H1 (cell line): ENCODE data around the gene SCG2. TPM values are rescaled to one million over a fixed set of nuclear protein-coding genes. Genes with fewer than 3 reads are reported as not detected.

Source experiments
- CTCF ChIA-PET: fragments of 300-600 bp; sonication (Branson Sonifier 250); formaldehyde crosslinking; loops from one replicate; lab custom pipeline; 2021; ENCODE audit not compliant: partially characterized antibody; lab: Charles Lee
- POLR2A ChIA-PET: fragments of 300-600 bp; sonication (Branson Sonifier 250); formaldehyde crosslinking; loops from one replicate; lab custom pipeline; 2021; ENCODE audit warnings: inconsistent platforms; ENCODE audit not compliant: partially characterized antibody; lab: Charles Lee
- DNase-seq, 2 experiments: peaks; one replicate each; pipeline versions ENCODE4 v3.0.0 to v3.0.0-alpha.2; 2010 to 2022; ENCODE audit warnings: low spot score in 2 of 2, low read depth in 1 of 2, mixed read lengths in 1 of 2
- FAIRE-seq: peaks from 2 replicates; lab custom pipeline; 2011; peaks lifted over from hg19 to GRCh38; lab: Jason Lieb, UNC
- H2AFZ ChIP-seq: 2 replicates; pipeline ENCODE4 v1.8.1; 2012; ENCODE audit warnings: low read length, inconsistent platforms
- H2AK5ac ChIP-seq: 2 replicates; pipeline ENCODE4 v1.6.1; 2013; ENCODE audit warnings: low read depth, low read length
- H2BK120ac ChIP-seq: replicated peaks from 2 replicates; pipeline ENCODE3; 2013; ENCODE audit warnings: low read depth, low read length, inconsistent platforms
- H2BK12ac ChIP-seq: 2 replicates; pipeline ENCODE4 v1.6.1; 2013; ENCODE audit warnings: low read depth, low read length
- H2BK15ac ChIP-seq: 2 replicates; pipeline ENCODE4 v1.6.1; 2013; ENCODE audit warnings: low read length
- H2BK20ac ChIP-seq: 2 replicates; pipeline ENCODE4 v1.6.1; 2013; ENCODE audit warnings: low read length
- H2BK5ac ChIP-seq: 2 replicates; pipeline ENCODE4 v1.6.1; 2013; ENCODE audit warnings: low read depth, low read length
- H3K14ac ChIP-seq: 2 replicates; pipeline ENCODE4 v1.6.1; 2013; ENCODE audit warnings: inconsistent platforms; ENCODE audit not compliant: insufficient read length
- H3K18ac ChIP-seq: 2 replicates; pipeline ENCODE4 v1.6.1; 2013; ENCODE audit warnings: low read length; ENCODE audit errors: extremely low read depth
- H3K23ac ChIP-seq: 2 replicates; pipeline ENCODE4 v1.6.1; 2013; ENCODE audit warnings: inconsistent platforms; ENCODE audit not compliant: insufficient read length
- H3K23me2 ChIP-seq: 2 replicates; pipeline ENCODE4 v1.6.1; 2013; ENCODE audit warnings: low read depth, low read length
- H3K27ac ChIP-seq: 2 replicates; pipeline ENCODE4 v1.6.1; 2011; ENCODE audit warnings: low read depth, low read length, inconsistent platforms
- H3K27me3 ChIP-seq, 4 experiments: replicated peaks in 1 of 4; 1 replicate in 1 of 4; 2 replicates in 3 of 4; pipeline versions ENCODE4 v1.6.1 to v1.8.1; 2011 to 2013; ENCODE audit warnings: low read length in 3 of 4, mild to moderate bottlenecking in 3 of 4, inconsistent platforms in 2 of 4, mixed read lengths in 2 of 4, moderate library complexity in 1 of 4; ENCODE audit not compliant: control insufficient read depth in 3 of 4, insufficient read depth in 3 of 4; ENCODE audit errors: extremely low read depth in 1 of 4
- H3K36me3 ChIP-seq, 4 experiments: 2 replicates each; pipeline versions ENCODE4 v1.6.1 to v1.8.1; 2011 to 2013; ENCODE audit warnings: mild to moderate bottlenecking in 4 of 4, low read length in 3 of 4, moderate library complexity in 2 of 4, control low read depth in 1 of 4, inconsistent platforms in 1 of 4; ENCODE audit not compliant: insufficient read depth in 4 of 4, control insufficient read depth in 2 of 4
- H3K4ac ChIP-seq: replicated peaks from 2 replicates; pipeline ENCODE3; 2013; ENCODE audit warnings: low read length, low read depth, mixed read lengths, inconsistent platforms; ENCODE audit not compliant: insufficient read length
- H3K4me1 ChIP-seq, 4 experiments: replicated peaks in 1 of 4; 1 replicate in 1 of 4; 2 replicates in 3 of 4; pipeline versions ENCODE4 v1.6.1 to v1.8.1; 2011 to 2013; ENCODE audit warnings: low read length in 3 of 4, inconsistent platforms in 2 of 4, mixed read lengths in 1 of 4; ENCODE audit not compliant: insufficient read depth in 4 of 4, control insufficient read depth in 3 of 4
- H3K4me2 ChIP-seq, 2 experiments: 2 replicates each; pipeline versions ENCODE4 v1.6.1 to v1.8.1; 2011 to 2013; ENCODE audit warnings: low read depth in 2 of 2, low read length in 2 of 2, control low read depth in 1 of 2, inconsistent platforms in 1 of 2, mild to moderate bottlenecking in 1 of 2; ENCODE audit not compliant: insufficient read depth in 1 of 2
- H3K4me3 ChIP-seq, 4 experiments: fragments of 200-600, 300-600 bp in 1 of 4; sonication (generic), shearing (Covaris generic), sonication (Bioruptor Twin) in 1 of 4; 2 replicates each; pipeline versions ENCODE4 v1.5.1 to v1.8.1; 2011 to 2016; ENCODE audit warnings: low read length in 4 of 4, low read depth in 3 of 4, control low read depth in 2 of 4, inconsistent platforms in 2 of 4, mild to moderate bottlenecking in 2 of 4, mixed read lengths in 1 of 4, moderate library complexity in 1 of 4; ENCODE audit not compliant: insufficient read depth in 2 of 4; ENCODE audit errors: extremely low read depth in 1 of 4
- H3K56ac ChIP-seq: replicated peaks from 2 replicates; pipeline ENCODE3; 2013; ENCODE audit warnings: low read depth, mild to moderate bottlenecking, mixed read lengths, low read length, inconsistent platforms; ENCODE audit not compliant: insufficient read length
- H3K79me1 ChIP-seq: 2 replicates; pipeline ENCODE4 v1.6.1; 2013; ENCODE audit warnings: low read depth, low read length, control low read depth
- H3K79me2 ChIP-seq, 2 experiments: 2 replicates each; pipeline versions ENCODE4 v1.6.1 to v1.8.1; 2012 to 2013; ENCODE audit warnings: low read length in 2 of 2, mild to moderate bottlenecking in 2 of 2, inconsistent platforms in 1 of 2; ENCODE audit not compliant: insufficient read depth in 2 of 2, control insufficient read depth in 1 of 2
- H3K9ac ChIP-seq, 4 experiments: replicated peaks in 1 of 4; 1 replicate in 1 of 4; 2 replicates in 3 of 4; pipeline versions ENCODE4 v1.6.1 to v1.8.1; 2011 to 2013; ENCODE audit warnings: low read depth in 3 of 4, low read length in 3 of 4, control low read depth in 2 of 4, mild to moderate bottlenecking in 2 of 4, moderate library complexity in 2 of 4, inconsistent platforms in 1 of 4; ENCODE audit errors: extremely low read depth in 1 of 4
- H3K9me3 ChIP-seq, 2 experiments: 2 replicates each; pipeline versions ENCODE4 v1.6.1 to v1.8.1; 2012 to 2013; ENCODE audit warnings: mild to moderate bottlenecking in 2 of 2, moderate library complexity in 2 of 2, control low read depth in 1 of 2, inconsistent platforms in 1 of 2, low read depth in 1 of 2, low read length in 1 of 2, mixed read lengths in 1 of 2; ENCODE audit not compliant: insufficient read depth in 2 of 2
- H4K20me1 ChIP-seq, 2 experiments: replicated peaks in 1 of 2; 2 replicates each; pipeline versions ENCODE3 to v1.8.1; 2011 to 2013; ENCODE audit warnings: inconsistent platforms in 2 of 2, low read length in 2 of 2, mild to moderate bottlenecking in 1 of 2; ENCODE audit not compliant: insufficient read depth in 2 of 2, control insufficient read depth in 1 of 2
- H4K5ac ChIP-seq: 2 replicates; pipeline ENCODE4 v1.6.1; 2013; ENCODE audit warnings: low read length, low read depth, mixed read lengths, inconsistent platforms; ENCODE audit not compliant: insufficient read length
- H4K8ac ChIP-seq: 2 replicates; pipeline ENCODE4 v1.8.0; 2013; ENCODE audit warnings: mild to moderate bottlenecking, moderate library complexity, low read length, inconsistent platforms; ENCODE audit not compliant: insufficient read depth; ENCODE audit errors: extremely low read depth
- H4K91ac ChIP-seq: replicated peaks from 2 replicates; pipeline ENCODE3; 2013; ENCODE audit warnings: low read length, mixed read lengths, inconsistent platforms; ENCODE audit not compliant: insufficient read length
- ATF2 ChIP-seq: IDR thresholded peaks from 2 replicates; pipeline ENCODE4 v1.6.1; 2012; ENCODE audit warnings: low read length, inconsistent platforms
- CHD1 ChIP-seq: IDR thresholded peaks from 2 replicates; pipeline ENCODE4 v1.6.1; 2012; ENCODE audit warnings: low read depth, low read length, improper control_type of control experiment
- KDM5A ChIP-seq: fragments of 200-600 bp; IDR thresholded peaks from 2 replicates; pipeline ENCODE4 v1.7.1; 2012; ENCODE audit warnings: mild to moderate bottlenecking, low read length, inconsistent platforms, mixed read lengths
- MAFK ChIP-seq: IDR thresholded peaks from 2 replicates; pipeline ENCODE4 v1.6.1; 2012; ENCODE audit warnings: low read depth, mild to moderate bottlenecking, improper control_type of control experiment, low read length
- RAD21 ChIP-seq, 2 experiments: IDR thresholded peaks in 1 of 2; conservative IDR thresholded peaks in 1 of 2; 2 replicates each; pipeline ENCODE4 v1.6.1; 2011; ENCODE audit warnings: low read depth in 2 of 2, low read length in 2 of 2, improper control_type of control experiment in 1 of 2, inconsistent platforms in 1 of 2, mild to moderate bottlenecking in 1 of 2, moderate library complexity in 1 of 2
- SIX5 ChIP-seq: IDR thresholded peaks from 2 replicates; pipeline ENCODE4 v1.6.1; 2011; ENCODE audit warnings: mild to moderate bottlenecking, low read depth, low read length
- WGBS, 2 experiments: shearing (Covaris generic) in 1 of 2; methylation state at CpG; one replicate each; pipeline versions ENCODE4 v1.1.6 to v1.1.7; 2013 to 2015; ENCODE audit warnings: low lambda C conversion rate in 2 of 2, mixed read lengths in 2 of 2, inconsistent platforms in 1 of 2, low coverage in 1 of 2, missing lambda C conversion rate in 1 of 2; ENCODE audit not compliant: insufficient replicate concordance in 2 of 2, insufficient coverage in 1 of 2, insufficient read length in 1 of 2; ENCODE audit errors: extremely low coverage in 1 of 2, missing lambda C conversion rate in 1 of 2; 5-methylcytosine and 5-hydroxymethylcytosine counted together
- long read RNA-seq, 2 experiments: library from RNA in 1 of 2; library from capped mRNA in 1 of 2; stranded (forward); transcript quantifications; one replicate each; pipeline ENCODE4 v2.0.0, GENCODE V29; 2021; ENCODE audit warnings: inconsistent platforms in 1 of 2
- polyA minus RNA-seq, 3 experiments: library from RNA; depleted of rRNA, polyadenylated mRNA; stranded (reverse); fragments of >200 nt; gene quantifications; 1 replicate in 2 of 3; 2 replicates in 1 of 3; pipeline ENCODE4 v1.2.3, GENCODE V29; 2011
- polyA plus RNA-seq, 7 experiments: library from polyadenylated mRNA; depleted of rRNA in 3 of 7; stranded (reverse) in 5 of 7; unstranded in 2 of 7; fragments of >200 nt in 5 of 7; fragments of 200-250 nt in 2 of 7; gene quantifications; 1 replicate in 5 of 7; 2 replicates in 1 of 7; 4 replicates in 1 of 7; pipeline versions ENCODE4 v1.2.1 to v1.2.3, GENCODE V29; 2011 to 2013; ENCODE audit warnings: missing spikeins in 2 of 7, mixed read lengths in 2 of 7
- total RNA-seq: library from RNA; stranded (reverse); fragmentation: NEBNext Ultra II Directional; extraction: Animal tissue kit (Norgen Biotek cat#: 25700); gene quantifications from 2 replicates; pipeline ENCODE4 v1.2.1, GENCODE V29; 2021

SCG2 gene, protein sequence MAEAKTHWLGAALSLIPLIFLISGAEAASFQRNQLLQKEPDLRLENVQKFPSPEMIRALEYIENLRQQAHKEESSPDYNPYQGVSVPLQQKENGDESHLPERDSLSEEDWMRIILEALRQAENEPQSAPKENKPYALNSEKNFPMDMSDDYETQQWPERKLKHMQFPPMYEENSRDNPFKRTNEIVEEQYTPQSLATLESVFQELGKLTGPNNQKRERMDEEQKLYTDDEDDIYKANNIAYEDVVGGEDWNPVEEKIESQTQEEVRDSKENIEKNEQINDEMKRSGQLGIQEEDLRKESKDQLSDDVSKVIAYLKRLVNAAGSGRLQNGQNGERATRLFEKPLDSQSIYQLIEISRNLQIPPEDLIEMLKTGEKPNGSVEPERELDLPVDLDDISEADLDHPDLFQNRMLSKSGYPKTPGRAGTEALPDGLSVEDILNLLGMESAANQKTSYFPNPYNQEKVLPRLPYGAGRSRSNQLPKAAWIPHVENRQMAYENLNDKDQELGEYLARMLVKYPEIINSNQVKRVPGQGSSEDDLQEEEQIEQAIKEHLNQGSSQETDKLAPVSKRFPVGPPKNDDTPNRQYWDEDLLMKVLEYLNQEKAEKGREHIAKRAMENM
- 0.77 and 1.0 TPM in 2 replicates for total RNA-seq
- 0.27 and 0.54 TPM in 2 replicates for polyA plus RNA-seq (2011; rRNA removed)
- polyA plus RNA-seq (2011; cell fraction: cytosol; rRNA removed): 0.54 TPM
- 0.96 TPM for polyA plus RNA-seq (2011; cell fraction: nucleus; rRNA removed)
- polyA plus RNA-seq (2012, experiment 1 of 2): 1.1 to 1.5 TPM (median 1.4 TPM) in 4 replicates
- 0.18 TPM for polyA plus RNA-seq (2012, experiment 2 of 2)
- polyA plus RNA-seq (2013, experiment 1 of 2): 8.2 TPM
- polyA plus RNA-seq (2013, experiment 2 of 2): 6.9 TPM
- polyA minus RNA-seq (2011; rRNA and poly(A)+ RNA removed): 0.09 and 0.59 TPM in 2 replicates
- not detected for polyA minus RNA-seq (2011; cell fraction: cytosol; rRNA and poly(A)+ RNA removed)
- 1.4 TPM for polyA minus RNA-seq (2011; cell fraction: nucleus; rRNA and poly(A)+ RNA removed)
- long read RNA-seq, experiment 1: 0 reads
- long read RNA-seq, experiment 2: 0 reads

GRCh38 chr2:223601932-223602666 is at the start of gene SCG2:
Gene SCG2 (minus strand): TSS chr2:223602361. CDS start chr2:223599282, 3,079 bp downstream.
- ChIA-PET CTCF (interaction anchor here (0.6 to 0.7 kb wide), 3 partner anchors 141 to 449 kb away, joined by 3 to 4 read pairs (median 3); no protein-coding TSS in a partner anchor), POLR2A (no interaction called here)
- no peaks in the 10 kb centered on the region for H3K79me1 ChIP-seq
- H3K4me2 ChIP-seq: no peak within 1 kb of the TSS
- 31% methylated on average over 17 of the region's 17 CpGs; no CpG with 5 or more reads in 1 of the 2 experiments for WGBS, 2 experiments
- H2BK12ac ChIP-seq: no peak within 1 kb of the TSS
- no peak within 1 kb of the TSS for H2AFZ ChIP-seq
- no peak within 1 kb of the TSS for H2BK15ac ChIP-seq
- no peaks in the 10 kb centered on the region for H3K36me3 ChIP-seq
- no peaks in the 10 kb centered on the region for H3K79me2 ChIP-seq
- no peaks in the 10 kb centered on the region for H3K9me3 ChIP-seq
- H3K23ac ChIP-seq: no peak within 1 kb of the TSS
- no peak within 1 kb of the TSS for H3K4ac ChIP-seq
- no peak within 1 kb of the TSS for H2AK5ac ChIP-seq
- no peaks in the 10 kb centered on the region for H3K23me2 ChIP-seq
- no peak within 1 kb of the TSS for H3K4me3 ChIP-seq
- H3K56ac ChIP-seq: no peak within 1 kb of the TSS
- no peak within 1 kb of the TSS for H2BK120ac ChIP-seq
- H3K27me3 ChIP-seq: no peaks in the 10 kb centered on the region
- H2BK20ac ChIP-seq: no peak within 1 kb of the TSS
- H3K14ac ChIP-seq: no peak within 1 kb of the TSS
- no peaks in the 10 kb centered on the region for H3K4me1 ChIP-seq
- no peak within 1 kb of the TSS for H3K27ac ChIP-seq
- H2BK5ac ChIP-seq: no peak within 1 kb of the TSS
- DNase-seq: peak; percentile 47 to 71
- H4K5ac ChIP-seq: no peak within 1 kb of the TSS
- no peak for FAIRE-seq
- H3K9ac ChIP-seq: peak within 1 kb of the TSS in 1 of 4 experiments; percentile 49; a peak in 1 of 7 replicates
- no peak within 1 kb of the TSS for H4K91ac ChIP-seq
- no peak within 1 kb of the TSS for H3K18ac ChIP-seq
- no peaks in the 10 kb centered on the region for H4K20me1 ChIP-seq
- no peak within 1 kb of the TSS for H4K8ac ChIP-seq
- peak; percentile 88 for TF ChIP-seq ATF2
- TF ChIP-seq CHD1: no peak
- TF ChIP-seq SIX5: no peak
- peak in 1 of 2 experiments; percentile 14; a peak in 1 of 4 replicates for TF ChIP-seq RAD21 (IDR thresholded peaks at IDR 0.05 in 1 of 2, conservative IDR thresholded peaks at IDR 0.05 in 1 of 2; ENCODE audit: low read depth in 2 of 2, low read length in 2 of 2)
- TF ChIP-seq KDM5A: no peak
- no peak for TF ChIP-seq MAFK
